Islet precursor cell (in vitro differentiated cells): ENCODE results near the gene GRIP2.

Source experiments
- DNase-seq: peaks from one replicate; pipeline ENCODE4 v3.0.0-alpha.2; 2018

The GRIP2 gene

DNA sequence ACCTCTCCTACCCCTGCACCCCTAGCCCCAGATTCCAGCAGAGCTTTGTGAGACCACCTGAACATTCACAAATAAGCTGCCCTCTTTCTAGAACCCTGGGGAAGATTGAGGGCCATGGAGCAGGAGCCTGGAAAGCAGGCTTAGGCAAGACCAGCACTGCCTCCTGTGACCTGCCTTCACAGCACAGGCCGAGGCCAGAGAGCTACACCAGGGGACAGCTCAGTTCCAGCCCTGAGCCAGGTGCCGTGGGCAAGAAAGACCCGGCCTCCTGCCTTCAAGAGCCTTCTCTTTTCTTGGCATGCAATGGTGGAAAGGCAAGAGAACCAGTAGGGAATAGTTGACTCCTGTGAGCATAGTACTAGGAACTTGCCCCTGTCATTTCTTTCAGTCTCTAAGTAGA lies 89.6 kb downstream of the GRIP2 start:
- DNase-seq, result no peak

DNA sequence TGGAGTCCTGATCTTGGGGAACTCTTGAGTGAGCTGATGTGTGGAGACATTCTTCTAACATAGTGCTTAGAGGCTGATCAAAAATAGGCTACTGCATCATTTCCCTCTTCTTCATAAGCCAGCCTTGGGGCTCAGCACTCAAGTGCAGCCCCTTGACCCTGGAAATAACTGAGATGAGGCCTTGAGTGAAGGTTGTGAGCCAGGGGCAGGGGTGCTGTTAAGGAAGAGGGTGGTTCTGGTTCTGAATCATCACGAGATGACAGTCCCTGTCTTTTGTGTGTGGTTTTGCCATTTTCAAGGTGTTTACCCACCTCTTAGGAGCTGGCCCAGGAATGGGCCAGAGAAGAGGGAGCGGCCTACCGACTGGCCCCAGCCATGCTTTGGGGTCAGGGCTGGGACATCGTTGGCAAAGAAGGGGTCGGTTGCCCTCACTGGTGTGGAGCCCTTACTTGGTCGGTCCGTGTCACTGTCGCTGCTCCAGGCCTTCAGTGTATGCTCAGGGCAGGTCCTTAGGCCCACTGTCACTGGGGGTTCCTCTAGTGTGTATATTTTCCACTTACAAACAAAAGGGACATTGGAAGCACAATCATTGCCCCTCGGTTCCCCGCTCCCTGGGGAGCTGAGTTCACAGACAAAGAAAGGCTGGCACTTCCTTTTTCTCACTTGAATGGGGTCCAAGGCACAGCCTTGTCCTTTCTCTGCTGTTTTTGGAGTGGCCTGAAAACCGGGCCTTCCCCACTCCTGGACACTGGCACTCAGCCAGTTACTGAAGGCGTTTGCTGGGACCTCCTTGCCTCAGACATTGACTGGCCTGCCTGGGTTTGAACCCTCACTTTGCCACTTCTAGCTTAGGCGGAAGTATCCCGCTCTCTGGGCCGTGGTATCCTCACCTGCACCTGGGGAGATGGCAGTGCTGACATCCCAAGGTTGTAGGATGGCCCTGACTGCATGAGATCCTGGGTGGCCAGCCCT lies 91.1 kb downstream of the GRIP2 start:
- DNase-seq, result no peak

DNA sequence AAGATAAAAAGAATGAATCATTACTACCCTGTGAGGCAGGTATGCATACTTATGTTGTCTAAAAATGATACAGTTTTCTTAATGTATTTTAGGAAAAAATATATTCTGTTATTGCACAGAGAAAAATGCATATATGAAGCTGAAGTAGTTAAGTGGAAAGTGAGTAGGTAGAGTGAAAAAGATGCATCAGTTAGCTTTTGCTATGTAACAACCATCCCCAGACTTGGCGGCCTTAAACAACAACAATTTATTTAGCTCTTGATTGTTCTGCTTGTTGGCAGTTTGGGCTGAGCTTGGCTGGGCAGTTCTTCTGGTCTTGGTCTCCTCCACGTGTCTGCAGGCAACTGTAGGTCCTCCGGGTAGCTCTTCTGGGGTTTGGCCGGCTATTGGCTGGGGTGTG lies 92.1 kb downstream of the GRIP2 start:
- no peak for DNase-seq

DNA sequence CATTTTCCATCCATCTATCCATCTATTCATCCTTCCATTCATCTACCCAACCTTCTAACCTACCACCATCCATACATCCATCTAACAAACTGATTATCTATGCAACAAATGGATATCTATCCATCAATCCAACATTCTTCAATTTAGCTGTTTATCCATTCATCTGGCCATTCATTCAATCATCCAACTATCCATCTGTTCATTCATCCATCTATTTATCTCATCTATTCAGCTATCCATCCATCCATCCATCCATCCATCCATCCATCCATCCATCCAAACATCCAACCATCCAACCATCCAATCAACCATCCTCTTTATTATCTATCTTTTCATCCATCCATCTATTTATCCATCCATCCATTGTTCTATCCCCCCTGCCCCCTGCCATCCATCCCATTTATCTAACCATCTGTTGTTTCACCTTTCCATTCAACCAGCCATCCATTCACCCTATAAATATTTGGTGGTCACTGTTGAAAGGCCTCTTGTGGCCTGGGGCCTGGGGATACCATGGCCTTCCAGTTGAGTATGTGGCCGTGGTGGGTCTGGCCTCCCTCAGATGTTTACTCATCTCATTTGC lies 93.1 kb downstream of the GRIP2 start:
- no peak for DNase-seq

DNA sequence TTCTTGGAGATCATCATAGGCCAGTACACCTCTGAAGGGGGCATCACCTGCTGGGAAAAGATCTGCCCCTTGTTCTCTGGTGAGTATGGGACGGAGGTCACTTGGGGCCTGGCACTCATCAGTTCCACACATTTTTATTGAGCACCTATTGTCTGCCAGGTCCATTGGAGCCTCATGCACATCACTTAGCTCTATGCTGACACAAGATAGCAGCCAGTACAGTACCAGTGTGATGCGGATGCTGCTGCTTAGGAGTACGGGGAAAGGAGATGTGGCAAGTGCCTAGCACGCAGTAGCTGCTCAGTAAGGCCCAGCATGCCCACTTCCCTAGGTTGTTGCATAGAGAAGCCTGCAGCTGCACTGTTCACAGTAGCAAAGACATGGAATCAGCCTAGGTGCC lies 94.4 kb downstream of the GRIP2 start:
- no peak for DNase-seq

DNA sequence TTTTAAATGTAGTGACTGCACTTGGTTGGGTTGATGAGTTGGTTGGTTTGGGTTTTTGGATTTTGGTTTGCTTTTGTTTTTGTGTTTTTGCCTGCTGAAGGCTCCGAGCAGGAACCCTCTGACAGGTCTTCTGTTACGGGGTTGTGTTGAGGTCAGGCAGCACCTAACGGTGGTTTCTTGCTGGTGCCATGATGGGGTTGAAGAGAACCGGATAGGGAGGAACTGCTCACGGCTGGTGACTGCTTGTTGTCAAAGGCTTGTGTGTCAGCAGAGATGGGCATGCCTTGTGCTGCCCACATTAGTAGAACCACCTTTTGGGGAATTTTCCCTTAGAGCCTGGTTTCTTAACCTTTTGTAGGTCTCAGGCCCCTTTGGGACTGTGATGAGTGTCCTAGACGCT lies 95.8 kb downstream of the GRIP2 start:
- DNase-seq, result no peak

DNA sequence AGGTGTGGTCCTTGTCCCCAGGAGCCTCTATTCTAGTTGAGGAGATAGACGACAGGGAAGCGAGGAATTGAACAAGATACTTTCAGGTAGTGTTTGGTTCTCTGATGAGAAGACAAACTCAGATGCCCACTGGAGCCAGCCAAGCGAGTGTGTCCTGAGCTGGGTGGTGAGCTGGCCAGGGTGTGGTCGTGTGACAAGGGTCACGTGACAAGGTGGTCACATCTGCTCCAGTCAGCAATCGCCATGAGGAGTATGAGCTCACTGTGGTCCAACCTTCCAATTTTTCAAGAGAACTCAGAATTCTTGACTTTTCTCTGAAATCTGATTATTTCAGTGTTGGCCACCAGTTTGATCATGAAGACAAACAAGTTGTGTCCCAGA lies 98.2 kb downstream of the GRIP2 start:
- DNase-seq, result no peak

DNA sequence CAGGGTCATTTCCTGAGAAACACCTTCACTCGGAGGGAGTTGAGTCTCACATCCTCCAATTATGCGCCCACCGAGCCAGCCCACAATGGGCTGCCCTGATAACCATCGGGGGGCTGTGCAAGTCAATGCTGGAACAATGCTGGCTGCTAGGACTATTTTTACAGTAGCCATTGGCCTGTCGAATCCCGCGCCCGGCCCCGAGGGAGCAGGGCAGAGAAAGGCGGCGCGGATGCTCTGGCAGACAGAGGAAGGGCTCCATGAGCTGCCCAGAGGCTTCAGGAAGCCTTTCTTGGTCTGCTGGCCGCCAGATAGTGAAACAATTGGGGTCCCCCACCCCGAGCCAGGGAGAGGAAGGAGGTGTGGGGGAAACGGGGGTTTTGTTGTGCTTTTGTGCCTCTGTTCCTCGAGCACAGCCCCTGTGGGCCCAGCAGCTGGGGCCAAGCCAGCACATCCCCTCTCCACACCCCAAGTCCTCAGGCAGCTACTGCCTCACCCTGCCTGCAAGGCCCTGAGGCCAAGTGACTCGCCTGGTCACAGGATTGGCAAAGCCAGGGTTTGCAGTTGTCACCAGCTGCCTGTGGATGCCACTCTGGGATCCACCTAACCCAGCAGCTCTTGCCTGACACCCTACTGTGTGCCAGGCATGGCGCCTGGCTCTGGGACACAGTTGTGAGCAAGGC lies 98.8 kb downstream of the GRIP2 start:
- DNase-seq, result no peak

DNA sequence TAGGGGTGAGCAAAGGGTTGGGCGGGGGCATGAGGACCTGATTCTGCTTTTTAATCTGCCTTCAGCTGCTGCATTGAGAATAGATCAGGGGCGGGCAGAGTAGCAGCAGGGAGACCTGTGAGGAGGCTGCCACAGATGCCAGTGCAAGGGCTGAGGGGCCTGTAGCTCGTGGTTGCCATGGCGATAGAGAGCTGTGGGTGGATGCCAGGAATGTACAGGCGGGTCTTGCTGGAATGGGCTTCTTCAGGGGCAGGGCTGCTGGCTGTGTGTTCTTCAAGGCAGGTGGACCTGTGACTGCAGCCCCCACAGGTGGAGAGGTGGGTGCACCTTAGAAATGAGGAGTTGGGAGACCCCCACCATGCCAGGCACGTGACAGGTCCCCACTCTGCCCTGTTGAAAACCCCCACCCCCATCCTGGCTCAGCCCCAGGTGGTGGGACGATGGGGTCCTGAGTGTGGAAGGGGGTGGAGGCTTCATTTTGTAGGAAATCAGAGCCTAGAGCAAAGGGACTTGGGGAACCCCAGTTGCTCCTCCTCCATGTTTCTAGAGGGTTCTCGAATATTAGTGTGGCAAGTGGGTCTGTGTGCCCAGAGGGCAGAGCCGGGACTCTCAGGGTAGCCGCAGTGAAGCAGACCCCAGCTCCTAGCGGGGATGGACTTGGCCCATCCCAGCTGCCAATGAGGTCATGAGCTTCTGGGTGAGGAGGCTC lies 99.5 kb downstream of the GRIP2 start:
- peak; percentile 79 for DNase-seq

DNA sequence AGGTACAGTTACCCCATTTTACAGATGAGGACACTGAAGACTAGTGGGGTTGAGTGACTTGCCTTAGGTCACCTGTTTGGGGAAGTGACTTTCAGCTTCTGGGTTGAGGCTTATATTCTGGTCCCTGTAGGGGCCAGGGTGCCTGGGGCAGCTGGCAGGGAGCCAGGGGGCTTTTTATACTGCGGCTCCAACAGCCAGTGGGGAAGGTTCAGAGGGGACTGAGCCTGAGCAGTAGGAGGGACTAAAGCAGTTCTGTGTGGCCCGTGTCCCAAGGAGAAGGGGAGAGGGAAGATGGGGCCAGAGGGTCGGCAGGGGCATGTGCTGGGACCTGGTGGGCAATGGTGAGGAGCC lies 100.0 kb downstream of the GRIP2 start:
- no peak for DNase-seq

DNA sequence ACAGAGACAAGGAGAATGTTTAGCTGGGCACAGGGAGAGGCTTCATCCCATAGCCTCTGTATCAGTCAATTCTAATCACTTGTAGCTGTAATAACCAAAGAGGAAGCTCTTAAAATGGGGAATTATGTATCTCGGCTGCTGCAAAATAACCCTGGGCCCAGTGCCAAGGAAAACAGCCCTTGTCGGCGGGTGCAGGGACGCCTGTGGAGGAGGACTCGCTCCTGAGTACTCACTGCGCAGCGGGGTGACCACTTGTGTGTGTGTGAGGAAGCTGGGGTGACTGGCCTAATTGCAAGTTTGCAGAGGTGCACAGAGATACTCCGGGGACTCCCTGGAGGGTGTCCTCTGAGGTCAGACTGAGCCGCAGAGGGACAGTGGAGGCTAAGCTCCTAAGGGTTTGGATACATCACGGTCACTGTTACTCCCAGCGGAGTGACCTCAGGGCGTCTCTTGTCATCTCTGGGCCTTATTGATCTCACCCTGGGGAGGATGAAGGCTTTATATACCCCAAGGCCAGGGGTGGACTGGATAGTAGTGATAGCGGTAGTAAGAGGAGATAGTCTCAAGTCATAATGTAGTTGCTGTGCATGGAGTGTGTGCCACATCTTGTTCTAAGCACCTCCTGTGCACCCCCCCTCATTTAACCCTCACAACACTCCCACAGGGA lies 100.5 kb downstream of the GRIP2 start:
- no peak for DNase-seq
